ENCODE data around the gene WIZ.

DNA sequence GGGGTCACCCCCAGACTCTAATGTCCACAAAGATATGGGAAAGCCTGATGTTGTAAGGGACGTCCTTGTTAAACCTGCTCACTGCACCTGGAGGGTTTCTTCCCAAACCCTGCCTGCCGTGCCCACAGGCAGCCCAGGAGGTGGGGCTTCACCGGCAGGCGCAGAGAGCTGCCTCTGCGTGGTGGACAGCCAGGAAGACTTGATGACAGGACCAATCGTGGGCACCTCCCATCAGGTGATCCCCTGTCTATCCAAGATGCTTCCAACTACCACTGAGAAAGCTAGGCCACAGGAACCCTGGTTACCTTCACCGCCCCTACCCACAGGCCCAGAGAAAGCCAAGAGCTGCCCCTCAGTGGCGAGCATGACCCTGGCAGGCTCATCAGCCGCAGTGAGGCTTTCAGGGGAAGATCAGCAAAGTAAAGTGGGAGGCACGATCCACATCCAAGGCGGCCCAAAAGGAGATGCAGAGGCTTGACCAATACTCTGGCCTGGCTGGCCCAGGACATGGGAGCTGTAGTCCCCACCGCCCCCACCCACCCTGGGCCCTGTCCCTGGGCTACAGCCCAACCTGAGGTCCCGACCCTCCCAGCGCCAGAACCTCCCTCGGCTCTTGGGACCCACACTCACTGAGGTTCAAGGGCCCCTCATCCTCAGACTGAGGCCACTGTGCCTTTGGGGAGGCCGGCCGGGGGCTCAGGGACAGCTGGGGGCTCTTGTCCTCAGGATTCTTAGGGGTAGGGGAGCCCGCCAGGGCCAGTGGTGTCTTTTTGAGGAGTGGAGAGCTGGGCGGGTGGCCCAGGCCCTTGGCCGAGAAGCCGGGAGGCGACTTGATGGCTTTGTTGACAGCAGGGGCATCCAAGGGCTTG is 20.6 kb downstream of the WIZ start:
- TF ChIP-seq POLR2A (IDR thresholded peaks at IDR 0.05) = no peak
- TF ChIP-seq, protein P1, sequence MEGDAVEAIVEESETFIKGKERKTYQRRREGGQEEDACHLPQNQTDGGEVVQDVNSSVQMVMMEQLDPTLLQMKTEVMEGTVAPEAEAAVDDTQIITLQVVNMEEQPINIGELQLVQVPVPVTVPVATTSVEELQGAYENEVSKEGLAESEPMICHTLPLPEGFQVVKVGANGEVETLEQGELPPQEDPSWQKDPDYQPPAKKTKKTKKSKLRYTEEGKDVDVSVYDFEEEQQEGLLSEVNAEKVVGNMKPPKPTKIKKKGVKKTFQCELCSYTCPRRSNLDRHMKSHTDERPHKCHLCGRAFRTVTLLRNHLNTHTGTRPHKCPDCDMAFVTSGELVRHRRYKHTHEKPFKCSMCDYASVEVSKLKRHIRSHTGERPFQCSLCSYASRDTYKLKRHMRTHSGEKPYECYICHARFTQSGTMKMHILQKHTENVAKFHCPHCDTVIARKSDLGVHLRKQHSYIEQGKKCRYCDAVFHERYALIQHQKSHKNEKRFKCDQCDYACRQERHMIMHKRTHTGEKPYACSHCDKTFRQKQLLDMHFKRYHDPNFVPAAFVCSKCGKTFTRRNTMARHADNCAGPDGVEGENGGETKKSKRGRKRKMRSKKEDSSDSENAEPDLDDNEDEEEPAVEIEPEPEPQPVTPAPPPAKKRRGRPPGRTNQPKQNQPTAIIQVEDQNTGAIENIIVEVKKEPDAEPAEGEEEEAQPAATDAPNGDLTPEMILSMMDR (IDR thresholded peaks at IDR 0.05) = no peak
